ENCODE measurements around the gene MEX3A. TPM values are rescaled to one million over a fixed set of nuclear protein-coding genes. Genes with fewer than 3 reads are reported as not detected.

The MEX3A gene
- total RNA-seq, 1 experiment from 2014 or later: 21.0 TPM

DNA sequence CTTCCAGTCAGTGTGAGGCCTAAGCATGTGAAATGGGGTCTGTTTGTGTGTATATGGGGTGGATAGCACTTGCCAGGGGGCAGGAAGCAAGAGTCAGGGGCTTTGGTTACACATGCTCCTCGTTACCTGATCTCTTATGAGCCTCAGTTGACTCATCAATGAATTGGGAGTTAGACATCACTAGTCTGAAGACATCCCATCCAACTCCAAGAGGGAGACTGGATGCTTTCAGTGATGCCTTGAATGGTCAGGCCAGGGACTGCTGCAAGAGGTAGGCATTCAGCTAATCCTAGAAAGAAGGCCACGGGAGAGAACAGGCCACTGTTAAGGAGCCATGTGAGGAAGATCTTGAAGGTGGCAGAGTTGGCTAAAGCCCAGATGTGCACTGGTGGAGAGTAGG is 15.0 kb downstream of the MEX3A start:
- in situ Hi-C loops (cut with HindIII; ENCODE audit: low sequenced_read_pairs): no loop called here
- no peak for DNase-seq (ENCODE audit: low spot score)

GRCh38 chr1:156065871-156066270 is 16.4 kb downstream of the MEX3A start:
- DNase-seq (ENCODE audit: low spot score): no peak
- in situ Hi-C loops (cut with HindIII; ENCODE audit: low sequenced_read_pairs): no loop called here

- in situ Hi-C loops (cut with HindIII; ENCODE audit: low sequenced_read_pairs): no loop called here
- DNase-seq (ENCODE audit: low spot score): no peak
Observed at GRCh38 chr1:156065212-156065611, 17.1 kb downstream of the MEX3A start.

DNA sequence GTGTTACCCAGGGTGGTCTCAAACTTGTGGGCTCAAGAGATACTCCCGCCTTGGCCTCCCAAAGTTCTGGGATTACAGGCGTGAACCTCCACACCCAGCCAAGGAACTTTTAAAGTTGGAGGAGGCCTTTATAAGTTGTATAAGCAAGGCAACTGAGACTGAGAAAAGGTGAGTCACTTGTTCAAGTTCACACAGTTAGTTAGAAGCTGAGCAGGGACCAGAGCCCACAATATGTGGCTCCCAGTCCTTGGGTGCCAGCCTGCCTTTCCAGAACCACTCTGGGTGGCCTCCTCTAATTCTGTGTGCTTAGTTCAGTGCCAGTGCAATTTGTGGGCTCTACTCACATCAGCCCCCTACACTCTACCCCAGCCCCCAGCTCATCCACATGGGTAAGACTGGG is 17.6 kb downstream of the MEX3A start:
- in situ Hi-C loops (cut with HindIII; ENCODE audit: low sequenced_read_pairs): no loop called here

DNA sequence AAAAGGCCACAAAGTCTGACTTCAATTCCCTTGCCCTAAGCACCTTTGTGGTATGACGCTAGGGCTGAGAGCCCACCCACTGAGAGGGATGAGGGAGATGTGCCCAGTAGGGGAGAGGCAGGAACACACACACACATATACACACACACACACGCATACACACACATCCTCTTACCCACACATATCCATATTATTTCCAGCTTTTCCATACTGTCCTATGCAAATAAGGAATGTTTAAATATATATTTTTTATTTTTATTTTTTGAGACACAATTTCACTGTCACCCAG is 18.3 kb downstream of the MEX3A start:
- no peak for DNase-seq (ENCODE audit: low spot score)
- in situ Hi-C loops (cut with HindIII; ENCODE audit: low sequenced_read_pairs): no loop called here

More for the DNA sequence above, 17.6 kb downstream of the MEX3A start:
- no peak for DNase-seq (ENCODE audit: low spot score)

- in situ Hi-C loops (cut with HindIII; ENCODE audit: low sequenced_read_pairs): no loop called here
- no peak for DNase-seq (ENCODE audit: low spot score)
Observed at GRCh38 chr1:156062189-156062588, 20.1 kb downstream of the MEX3A start.

- DNase-seq (ENCODE audit: low spot score): no peak
- in situ Hi-C loops (cut with HindIII; ENCODE audit: low sequenced_read_pairs): no loop called here
Observed at GRCh38 chr1:156060937-156061636, 21.2 kb downstream of the MEX3A start, which contains the start of gene RAB25. TSS of gene RAB25 (plus strand) at chr1:156061160. CDS start at chr1:156061401, 241 bp downstream.

- in situ Hi-C loops (cut with HindIII; ENCODE audit: low sequenced_read_pairs): no loop called here
- no peak for DNase-seq (ENCODE audit: low spot score)
Observed at GRCh38 chr1:156056326-156056849, 25.9 kb downstream of the MEX3A start.

- in situ Hi-C loops (cut with HindIII; ENCODE audit: low sequenced_read_pairs): no loop called here
- no peak for DNase-seq (ENCODE audit: low spot score)
Observed at GRCh38 chr1:156055281-156056048, 26.8 kb downstream of the MEX3A start.

DNA sequence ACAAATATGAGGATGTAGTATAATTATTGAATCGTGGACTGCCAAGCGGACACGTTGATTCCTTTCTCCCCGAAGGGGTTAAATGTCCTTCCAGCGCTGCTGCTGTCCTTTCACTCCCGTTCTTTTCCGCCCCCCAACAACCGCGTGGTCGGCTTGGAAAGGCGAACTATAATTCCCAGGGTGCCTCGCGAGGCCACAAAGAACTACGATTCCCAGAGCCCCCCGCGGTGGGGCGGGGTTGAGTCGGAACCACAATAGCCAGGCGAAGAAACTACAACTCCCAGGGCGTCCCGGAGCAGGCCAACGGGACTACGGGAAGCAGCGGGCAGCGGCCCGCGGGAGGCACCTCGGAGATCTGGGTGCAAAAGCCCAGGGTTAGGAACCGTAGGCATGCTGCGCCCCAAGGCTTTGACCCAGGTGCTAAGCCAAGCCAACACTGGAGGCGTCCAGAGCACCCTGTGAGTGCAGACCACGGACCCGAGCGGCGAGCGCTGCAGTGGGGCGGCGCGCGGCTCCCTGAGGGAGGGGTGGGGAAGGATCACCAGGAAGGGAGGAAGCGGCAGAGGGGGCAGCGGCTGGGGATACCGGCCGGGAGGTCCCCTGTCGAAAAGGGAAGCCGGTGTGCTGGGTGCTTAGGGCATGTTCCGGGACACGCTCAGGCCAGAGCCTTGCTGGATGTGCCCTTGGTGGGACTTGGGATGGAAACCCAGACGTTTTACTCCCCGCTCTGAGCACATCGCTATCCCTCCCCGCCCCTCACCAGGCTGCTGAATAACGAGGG is 27.6 kb downstream of the MEX3A start, which contains the start of gene LAMTOR2:
LAMTOR2 (plus strand) TSS at position 283 of the 781 bp plus-strand sequence; CDS start at position 391, 108 bp downstream.
- peak; percentile 98 for DNase-seq (ENCODE audit: low spot score)
- in situ Hi-C loops (cut with HindIII; ENCODE audit: low sequenced_read_pairs): no loop called here

DNA sequence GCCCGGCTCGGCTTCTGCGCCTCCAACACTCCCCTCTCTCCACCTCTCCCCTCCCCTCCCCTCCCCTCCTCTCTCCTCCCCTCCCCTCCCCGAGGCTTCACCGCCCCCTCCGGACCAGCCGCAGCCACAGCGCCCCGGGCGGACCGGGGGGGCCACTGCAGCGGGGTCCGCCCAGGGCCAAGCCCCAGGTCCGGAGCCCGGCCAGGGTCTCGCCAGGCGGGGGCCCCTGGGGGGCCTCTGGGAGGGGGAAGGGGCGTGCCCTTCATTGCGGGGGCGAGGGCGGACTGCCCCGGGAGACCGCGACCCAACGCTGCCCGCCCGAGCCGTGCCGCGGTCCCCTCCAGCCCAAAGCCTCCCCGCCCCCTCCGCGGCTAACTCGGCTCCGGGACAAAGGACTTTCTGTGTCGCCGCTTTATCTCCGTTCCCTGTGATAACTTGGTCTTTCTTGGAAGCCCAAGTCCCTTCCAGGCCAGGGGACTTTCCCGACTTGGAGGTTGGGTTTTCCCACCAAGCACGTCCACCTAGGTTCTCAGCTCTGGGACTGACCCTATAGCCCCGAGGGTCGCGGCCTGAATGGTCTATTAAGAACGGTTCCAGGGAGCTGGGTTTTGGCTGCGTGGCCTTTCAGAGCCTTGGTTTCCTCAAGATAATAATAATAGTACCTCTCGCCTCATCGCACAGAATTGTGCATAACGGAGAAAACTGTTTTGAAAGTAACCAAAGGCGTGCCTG is 28.3 kb downstream of the MEX3A start, which contains the start of gene UBQLN4:
UBQLN4 (minus strand) TSS at position 31 of the 732 bp plus-strand sequence. CDS start 97 bp downstream, outside the sequence.
- DNase-seq (ENCODE audit: low spot score): peak; percentile 90
- in situ Hi-C loops (cut with HindIII; ENCODE audit: low sequenced_read_pairs): no loop called here

- in situ Hi-C loops (cut with HindIII; ENCODE audit: low sequenced_read_pairs): no loop called here
- peak; percentile 57 for DNase-seq (ENCODE audit: low spot score)
Observed at GRCh38 chr1:156052862-156053767, 29.1 kb downstream of the MEX3A start.

- no peak for DNase-seq (ENCODE audit: low spot score)
- in situ Hi-C loops (cut with HindIII; ENCODE audit: low sequenced_read_pairs): no loop called here
Observed at GRCh38 chr1:156051011-156051725, 31.1 kb downstream of the MEX3A start.

DNA sequence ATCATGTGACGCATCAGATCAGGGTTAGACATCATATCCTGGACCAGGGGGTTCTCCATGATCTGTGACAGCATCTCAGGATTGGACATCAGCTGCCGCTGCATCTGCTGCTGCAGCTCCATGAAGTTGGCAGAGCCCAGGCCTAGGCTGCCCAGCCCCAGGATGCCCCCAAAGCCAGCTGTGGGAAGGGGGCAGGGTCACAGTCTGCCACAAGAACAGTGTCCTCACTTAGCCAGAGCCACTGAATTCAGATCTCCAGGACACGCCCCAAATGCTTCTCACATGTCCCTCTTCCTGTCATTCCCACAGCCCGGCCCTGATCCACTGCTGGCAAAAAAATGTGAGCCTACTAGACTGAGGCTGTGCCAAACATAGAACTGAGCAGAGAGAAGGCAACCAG is 31.9 kb downstream of the MEX3A start:
- DNase-seq (ENCODE audit: low spot score): no peak
- in situ Hi-C loops (cut with HindIII; ENCODE audit: low sequenced_read_pairs): no loop called here

DNA sequence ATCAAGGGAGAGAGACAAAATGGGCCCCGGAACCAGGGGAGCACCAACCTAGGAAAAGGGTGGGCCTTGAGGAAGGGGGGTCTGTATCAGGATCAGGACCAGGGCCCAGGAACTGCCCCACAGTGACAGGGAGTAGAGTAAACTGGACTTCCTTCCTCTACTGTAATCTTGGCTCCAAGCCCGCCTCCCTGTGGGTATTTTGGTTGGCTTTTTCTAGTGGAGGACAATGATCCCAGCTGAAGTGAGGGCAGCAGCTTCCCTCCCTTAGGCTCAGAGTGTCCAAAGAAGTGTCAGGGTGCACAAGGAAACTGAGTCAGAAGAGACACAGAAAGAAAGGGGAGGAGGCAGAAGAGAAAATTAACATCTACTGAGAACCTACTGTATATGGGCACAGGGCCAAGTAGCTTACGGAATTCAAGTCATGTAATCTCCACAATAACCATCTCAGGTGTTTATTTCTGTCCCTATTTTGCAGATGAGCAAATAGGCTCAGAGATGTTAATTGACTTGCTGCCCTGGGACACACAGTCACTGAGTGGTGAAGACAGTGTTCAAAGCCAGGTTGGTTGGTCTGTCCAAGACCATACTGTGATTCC is 33.5 kb downstream of the MEX3A start:
- in situ Hi-C loops (cut with HindIII; ENCODE audit: low sequenced_read_pairs): no loop called here
- DNase-seq (ENCODE audit: low spot score): no peak

- no peak for DNase-seq (ENCODE audit: low spot score)
- in situ Hi-C loops (cut with HindIII; ENCODE audit: low sequenced_read_pairs): no loop called here
Observed at GRCh38 chr1:156045076-156045475, 37.2 kb downstream of the MEX3A start.

GRCh38 chr1:156042828-156043227 is 39.4 kb downstream of the MEX3A start:
- in situ Hi-C loops (cut with HindIII; ENCODE audit: low sequenced_read_pairs): no loop called here

More at GRCh38 chr1:156042828-156043227, 39.4 kb downstream of the MEX3A start:
- no peak for DNase-seq (ENCODE audit: low spot score)

All from G401 (cell line).